Measurements from ENCODE around the gene RCSD1. TPM values are rescaled to one million over a fixed set of nuclear protein-coding genes. Genes with fewer than 3 reads are reported as not detected.

RCSD1 gene
- total RNA-seq, 5 donors from 2014 or later (not counting 1 experiment from before 2014, with no cell fraction given), result 101 to 126 (median 107) TPM

- Mint-ChIP-seq H3K9me3 (no peaks in the 10 kb centered on the region), H3K27ac (peak overlapping the region; percentile 68 to 81), H3K36me3 (peaks cover 31% of the 10 kb centered on the region), H3K27me3 (no peaks in the 10 kb centered on the region), H3K4me1 (peaks cover 97 to 98% (median 98%) of the 10 kb centered on the region in 3 donors), H3K4me3 (peak overlapping the region in 2 of 3 donors; percentile 13 to 20)
- Histone ChIP-seq H3K9me3 (no peaks in the 10 kb centered on the region), H3K4me1 (ENCODE audit: control insufficient read depth in 1 of 2, extremely low read depth in 1 of 2, insufficient read depth in 2 of 2, low read length in 2 of 2) (peaks cover 10 to 74% of the 10 kb centered on the region in 2 experiments), H3K36me3 (ENCODE audit: control insufficient read depth in 2 of 2, extremely low read depth in 1 of 2, insufficient read depth in 1 of 2, low read length in 1 of 2) (peaks cover 14 to 54% of the 10 kb centered on the region in 2 donors), H3K4me3 (ENCODE audit: control insufficient read depth in 1 of 2, extremely low read depth in 1 of 2, low read length in 1 of 2) (no peak overlapping the region), H3K27me3 (replicated peaks in 1 of 2; ENCODE audit: control insufficient read depth in 2 of 2, extremely low read depth in 1 of 2, insufficient read depth in 2 of 2, low read length in 1 of 2) (no peaks in the 10 kb centered on the region), H3K27ac (ENCODE audit: low read length) (no peak overlapping the region)
- no peak for ATAC-seq (replicated peaks in 1 of 4)
- POLR2A ChIA-PET, result interaction anchor here in 1 of 2 donors (0.5 kb wide), 1 partner anchor 31 kb away, joined by 4 read pairs; no protein-coding TSS in a partner anchor
- no peak for DNase-seq
- CTCF ChIA-PET, result no interaction called here
- no CpG with 5 or more reads among the region's 10 CpGs for WGBS (ENCODE audit: insufficient coverage)
These were observed 28.7 kb downstream of the RCSD1 start for GRCh38 chr1:167658574-167659328.

- H3K36me3 Mint-ChIP-seq, result peaks cover 28% of the 10 kb centered on the region
- POLR2A ChIA-PET, result interaction anchor here (0.8 to 1.0 kb wide), 2 partner anchors 9 to 12 kb away, joined by 4 read pairs; no protein-coding TSS in a partner anchor
These were observed 29.4 kb downstream of the RCSD1 start for GRCh38 chr1:167659450-167659849.

DNA sequence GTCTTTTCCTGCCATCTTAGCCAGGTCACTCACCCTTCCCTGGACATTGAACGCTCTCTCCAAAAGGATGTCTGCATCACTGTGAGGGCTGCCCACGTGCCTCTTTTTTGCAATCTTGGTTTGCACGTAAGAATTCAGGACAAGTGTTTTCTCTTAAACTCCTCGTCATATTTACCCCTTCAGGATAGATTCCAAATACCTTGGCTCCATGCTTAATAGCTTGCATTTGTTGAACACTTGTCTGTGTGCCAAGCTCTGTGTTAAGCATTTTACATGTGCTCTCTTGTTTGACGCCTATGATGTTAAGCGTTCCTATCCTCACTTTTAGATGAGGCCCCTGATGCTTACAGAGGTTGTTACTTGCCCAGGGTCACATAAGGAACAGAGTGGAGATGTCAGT is 29.8 kb downstream of the RCSD1 start:
- Histone ChIP-seq H3K4me3 (ENCODE audit: control insufficient read depth in 1 of 2, extremely low read depth in 1 of 2, low read length in 1 of 2) (no peak overlapping the region), H3K4me1 (ENCODE audit: control insufficient read depth in 1 of 2, extremely low read depth in 1 of 2, insufficient read depth in 2 of 2, low read length in 2 of 2) (peaks cover 2 to 69% of the 10 kb centered on the region in 2 experiments), H3K27ac (ENCODE audit: low read length) (no peak overlapping the region), H3K36me3 (ENCODE audit: control insufficient read depth in 2 of 2, extremely low read depth in 1 of 2, insufficient read depth in 1 of 2, low read length in 1 of 2) (peaks cover 14 to 55% of the 10 kb centered on the region in 2 donors), H3K27me3 (replicated peaks in 1 of 2; ENCODE audit: control insufficient read depth in 2 of 2, extremely low read depth in 1 of 2, insufficient read depth in 2 of 2, low read length in 1 of 2) (no peaks in the 10 kb centered on the region), H3K9me3 (no peaks in the 10 kb centered on the region)
- Mint-ChIP-seq H3K36me3 (peaks cover 29% of the 10 kb centered on the region), H3K27ac (peak overlapping the region; percentile 21 to 75), H3K9me3 (no peaks in the 10 kb centered on the region), H3K4me1 (peaks cover 97 to 98% (median 98%) of the 10 kb centered on the region in 3 donors), H3K27me3 (no peaks in the 10 kb centered on the region), H3K4me3 (peak overlapping the region in 1 of 3 donors; percentile 24)
- WGBS (ENCODE audit: insufficient coverage), result 90% methylated on average over 3 of the region's 6 CpGs
- DNase-seq (no peak), ATAC-seq (replicated peaks in 1 of 4) (no peak)
- ChIA-PET POLR2A (interaction anchor here (0.8 to 1.0 kb wide), 2 partner anchors 9 to 12 kb away, joined by 4 read pairs; no protein-coding TSS in a partner anchor), CTCF (no interaction called here)

More at GRCh38 chr1:167659450-167659849, 29.4 kb downstream of the RCSD1 start:
- Mint-ChIP-seq H3K27ac (peak overlapping the region; percentile 21 to 75), H3K4me3 (peak overlapping the region in 1 of 3 donors; percentile 24), H3K4me1 (peaks cover 97 to 98% (median 98%) of the 10 kb centered on the region in 3 donors), H3K9me3 (no peaks in the 10 kb centered on the region), H3K27me3 (no peaks in the 10 kb centered on the region)
- Histone ChIP-seq H3K4me1 (ENCODE audit: control insufficient read depth in 1 of 2, extremely low read depth in 1 of 2, insufficient read depth in 2 of 2, low read length in 2 of 2) (peaks cover 5 to 73% of the 10 kb centered on the region in 2 experiments), H3K36me3 (ENCODE audit: control insufficient read depth in 2 of 2, extremely low read depth in 1 of 2, insufficient read depth in 1 of 2, low read length in 1 of 2) (peaks cover 14 to 55% of the 10 kb centered on the region in 2 donors), H3K27me3 (replicated peaks in 1 of 2; ENCODE audit: control insufficient read depth in 2 of 2, extremely low read depth in 1 of 2, insufficient read depth in 2 of 2, low read length in 1 of 2) (no peaks in the 10 kb centered on the region), H3K4me3 (ENCODE audit: control insufficient read depth in 1 of 2, extremely low read depth in 1 of 2, low read length in 1 of 2) (no peak overlapping the region), H3K9me3 (no peaks in the 10 kb centered on the region), H3K27ac (ENCODE audit: low read length) (no peak overlapping the region)
- ATAC-seq (replicated peaks in 1 of 4) (no peak), DNase-seq (no peak)
- WGBS (ENCODE audit: insufficient coverage), result 86% methylated on average over 3 of the region's 3 CpGs
- CTCF ChIA-PET, result no interaction called here

GRCh38 chr1:167661527-167662426 is 31.7 kb downstream of the RCSD1 start:
- Histone ChIP-seq H3K27ac (ENCODE audit: low read length) (no peak overlapping the region), H3K4me3 (ENCODE audit: control insufficient read depth in 1 of 2, extremely low read depth in 1 of 2, low read length in 1 of 2) (no peak overlapping the region), H3K4me1 (ENCODE audit: control insufficient read depth in 1 of 2, extremely low read depth in 1 of 2, insufficient read depth in 2 of 2, low read length in 2 of 2) (peaks cover 2 to 66% of the 10 kb centered on the region in 2 experiments), H3K9me3 (no peaks in the 10 kb centered on the region), H3K27me3 (replicated peaks in 1 of 2; ENCODE audit: control insufficient read depth in 2 of 2, extremely low read depth in 1 of 2, insufficient read depth in 2 of 2, low read length in 1 of 2) (no peaks in the 10 kb centered on the region), H3K36me3 (ENCODE audit: control insufficient read depth in 2 of 2, extremely low read depth in 1 of 2, insufficient read depth in 1 of 2, low read length in 1 of 2) (peaks cover 5 to 49% of the 10 kb centered on the region in 2 donors)
- no CpG with 5 or more reads among the region's 3 CpGs for WGBS (ENCODE audit: insufficient coverage)
- H3K36me3 Mint-ChIP-seq, result peaks cover 39% of the 10 kb centered on the region
- no peaks in the 10 kb centered on the region for H3K9me3 Mint-ChIP-seq
- H3K27ac Mint-ChIP-seq, result peak overlapping the region; percentile 65 to 71
- H3K4me1 Mint-ChIP-seq, result peaks cover 97 to 99% (median 98%) of the 10 kb centered on the region in 3 donors
- ChIA-PET CTCF (no interaction called here), POLR2A (no interaction called here)
- no peaks in the 10 kb centered on the region for H3K27me3 Mint-ChIP-seq
- DNase-seq, result no peak
- ATAC-seq (replicated peaks in 1 of 4), result no peak
- H3K4me3 Mint-ChIP-seq, result no peak overlapping the region

- CTCF ChIA-PET, result no interaction called here
These were observed 33.2 kb downstream of the RCSD1 start for GRCh38 chr1:167663002-167663772.

More at GRCh38 chr1:167663002-167663772, 33.2 kb downstream of the RCSD1 start:
- Mint-ChIP-seq H3K27me3 (no peaks in the 10 kb centered on the region), H3K27ac (peak overlapping the region; percentile 41 to 72), H3K4me1 (peaks cover 97 to 98% (median 97%) of the 10 kb centered on the region in 3 donors), H3K9me3 (no peaks in the 10 kb centered on the region), H3K36me3 (peaks cover 39% of the 10 kb centered on the region), H3K4me3 (no peak overlapping the region)
- POLR2A ChIA-PET, result no interaction called here
- DNase-seq, result no peak
- H3K27ac ChIP-seq (ENCODE audit: low read length), result no peak overlapping the region
- H3K27me3 ChIP-seq (replicated peaks in 1 of 2; ENCODE audit: control insufficient read depth in 2 of 2, extremely low read depth in 1 of 2, insufficient read depth in 2 of 2, low read length in 1 of 2), result no peaks in the 10 kb centered on the region
- no peaks in the 10 kb centered on the region for H3K9me3 ChIP-seq
- ATAC-seq (replicated peaks in 1 of 4), result no peak
- WGBS (ENCODE audit: insufficient coverage), result 90% methylated on average over 7 of the region's 8 CpGs
- peaks cover 3 to 56% of the 10 kb centered on the region in 2 donors for H3K36me3 ChIP-seq (ENCODE audit: control insufficient read depth in 2 of 2, extremely low read depth in 1 of 2, insufficient read depth in 1 of 2, low read length in 1 of 2)
- H3K4me1 ChIP-seq (ENCODE audit: control insufficient read depth in 1 of 2, extremely low read depth in 1 of 2, insufficient read depth in 2 of 2, low read length in 2 of 2), result peaks cover 0 to 67% of the 10 kb centered on the region in 2 experiments
- H3K4me3 ChIP-seq (ENCODE audit: control insufficient read depth in 1 of 2, extremely low read depth in 1 of 2, low read length in 1 of 2), result no peak overlapping the region
